ENCODE data around the gene TAMALIN.

- no peak for TF ChIP-seq GATA3 (IDR thresholded peaks at IDR 0.05; ENCODE audit: low read depth, low read length)
- TF ChIP-seq GATA2 (IDR thresholded peaks at IDR 0.05; ENCODE audit: low read depth, low read length): no peak
These were observed 2.5 kb downstream of the TAMALIN start for GRCh38 chr12:52009081-52009751.

Measured in SH-SY5Y (cell line).